OCI-LY3 (cell line): ENCODE data around the gene CELF1.

Experiments
- CTCF ChIP-seq: fragments of 200-600, 300-600 bp; sonication (generic); IDR thresholded peaks from 2 replicates; pipeline ENCODE4 v1.5.1; 2014; ENCODE audit warnings: antibody characterized with exemption, low read length, low read depth
- EZH2phosphoT487 ChIP-seq: fragments of 200-600 bp; shearing (Covaris generic); IDR thresholded peaks from 2 replicates; pipeline ENCODE4 v1.6.1; 2018; ENCODE audit warnings: antibody characterized with exemption, mixed run types, low read depth

DNA sequence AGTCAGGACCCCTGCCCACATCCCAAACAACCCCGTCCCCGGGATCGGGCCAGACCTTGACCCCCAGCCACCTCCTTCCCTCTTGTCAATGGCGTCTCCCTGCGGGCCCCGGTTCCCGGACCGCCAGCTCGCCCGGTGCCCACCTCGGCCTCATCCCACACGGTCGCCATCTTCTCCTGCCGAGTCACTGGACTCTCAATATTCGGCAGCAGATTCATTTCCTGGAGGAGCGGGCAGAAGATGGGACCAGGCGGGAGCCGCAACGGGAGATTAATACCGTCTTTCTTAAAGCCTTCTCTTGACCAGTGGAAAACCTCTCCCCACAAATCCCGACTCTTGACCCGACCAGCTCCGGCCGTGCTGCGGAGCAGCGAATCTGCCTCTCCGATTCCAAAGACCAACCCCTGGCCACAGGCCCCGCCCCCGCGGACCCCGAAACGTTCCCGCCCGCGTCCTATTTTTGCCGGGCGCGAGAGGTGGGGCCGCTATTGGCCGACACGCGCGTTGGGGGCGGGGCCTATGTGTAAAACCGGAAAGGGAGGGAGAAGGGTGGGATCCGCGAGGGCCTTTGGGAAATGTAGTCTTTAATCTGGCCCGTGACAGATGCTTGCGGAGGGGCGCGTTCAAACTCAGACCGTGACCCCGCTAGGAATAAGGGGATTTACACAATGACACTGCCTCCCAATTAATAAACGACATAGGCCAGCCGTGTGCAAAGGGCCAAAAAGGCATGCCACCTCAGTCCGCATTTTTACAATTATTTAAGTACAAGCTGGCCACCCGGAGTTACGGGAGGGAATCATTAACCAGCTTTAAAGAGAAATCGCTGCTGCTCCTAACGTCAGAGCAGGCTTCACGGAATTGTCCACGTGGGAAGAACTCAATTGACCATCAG is 126.6 kb downstream of the CELF1 start, which contains the start of gene PSMC3:
- TF ChIP-seq CTCF (no peak), EZH2phosphoT487 (no peak)
